Islet precursor cell (in vitro differentiated cells): ENCODE measurements around the gene FANCC.

ENCODE experiments used
- DNase-seq: peaks from one replicate; pipeline ENCODE4 v3.0.0-alpha.2; 2018

Gene FANCC

DNA sequence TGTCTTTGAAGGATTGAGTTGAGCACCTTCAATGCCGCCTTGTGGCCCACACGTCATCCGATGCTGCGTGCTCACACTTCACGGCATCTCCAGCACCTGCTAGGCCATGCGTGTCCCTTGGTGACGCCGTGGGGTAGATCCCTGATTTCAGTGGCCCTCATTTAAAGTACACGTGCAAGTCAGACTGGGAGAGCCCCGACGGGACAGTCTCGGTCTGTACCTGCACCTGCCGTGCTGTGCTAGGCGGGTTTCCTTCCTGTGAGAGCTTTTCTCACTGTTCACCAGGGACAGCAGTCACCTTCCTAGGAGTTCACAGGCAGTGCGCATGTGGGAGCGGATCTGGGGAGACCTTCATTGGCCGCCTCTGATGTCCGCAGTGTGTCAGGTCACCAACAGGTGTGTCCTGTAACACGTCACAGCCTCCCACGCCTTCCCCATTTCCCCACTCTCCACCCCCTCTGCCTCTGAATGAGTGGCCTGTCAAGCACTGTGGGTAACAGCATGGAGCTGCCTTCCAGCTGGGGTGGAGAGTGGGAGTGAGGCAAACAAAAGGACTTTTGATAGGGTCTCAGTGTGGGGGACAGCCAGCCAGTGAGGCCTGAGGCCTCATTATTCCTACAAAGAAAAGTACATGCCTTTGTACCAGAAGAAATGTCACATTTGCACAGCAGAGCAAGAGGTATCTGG is 236.4 kb downstream of the FANCC start:
- peak; percentile 48 for DNase-seq

DNA sequence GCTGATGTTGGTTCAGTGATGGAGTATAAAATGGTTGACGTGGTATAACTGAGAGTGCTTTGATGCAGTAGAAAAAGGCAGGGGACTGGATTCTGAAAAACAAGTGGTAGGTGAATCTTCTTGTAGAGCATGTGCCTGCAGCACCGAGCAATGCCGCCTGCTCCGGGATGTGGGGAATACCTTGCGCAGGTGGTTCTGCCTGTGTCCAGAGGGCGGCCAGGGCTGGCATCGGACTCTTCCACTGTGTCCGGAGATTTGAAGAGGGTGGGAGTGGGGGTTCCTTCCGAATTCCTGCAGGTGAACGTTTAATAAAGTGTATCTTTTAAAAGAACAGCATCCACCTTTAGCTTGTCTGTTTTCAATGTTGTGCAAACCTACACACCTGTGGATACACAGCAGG is 238.0 kb downstream of the FANCC start:
- peak; percentile 40 for DNase-seq

- DNase-seq = peak; percentile 89
These were observed 238.6 kb downstream of the FANCC start for GRCh38 chr9:95078939-95079338.

DNA sequence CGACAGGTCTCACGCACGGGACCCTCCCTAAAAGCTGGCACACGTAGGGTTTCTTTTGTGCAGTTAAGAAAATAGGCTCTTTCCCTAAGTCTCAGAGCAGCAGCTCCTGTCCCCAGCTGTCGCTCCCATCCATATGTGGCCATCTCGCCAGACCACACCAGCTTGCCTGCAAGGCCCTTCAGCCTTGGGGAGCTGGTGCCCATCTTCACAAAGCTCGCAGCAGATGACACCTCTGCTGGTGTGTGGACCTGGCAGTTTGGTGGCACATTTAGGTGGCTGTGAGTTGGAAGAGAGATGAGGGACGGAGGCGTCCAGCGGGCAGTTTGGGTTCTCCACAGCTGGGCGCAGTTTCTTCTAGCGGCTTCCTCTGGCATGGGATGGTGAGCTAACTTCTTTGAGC is 239.0 kb downstream of the FANCC start:
- DNase-seq = peak; percentile 53

GRCh38 chr9:95077766-95078370 is 239.6 kb downstream of the FANCC start:
- DNase-seq = peak; percentile 38

- peak; percentile 50 for DNase-seq
These were observed 240.3 kb downstream of the FANCC start for GRCh38 chr9:95077053-95077765.

DNA sequence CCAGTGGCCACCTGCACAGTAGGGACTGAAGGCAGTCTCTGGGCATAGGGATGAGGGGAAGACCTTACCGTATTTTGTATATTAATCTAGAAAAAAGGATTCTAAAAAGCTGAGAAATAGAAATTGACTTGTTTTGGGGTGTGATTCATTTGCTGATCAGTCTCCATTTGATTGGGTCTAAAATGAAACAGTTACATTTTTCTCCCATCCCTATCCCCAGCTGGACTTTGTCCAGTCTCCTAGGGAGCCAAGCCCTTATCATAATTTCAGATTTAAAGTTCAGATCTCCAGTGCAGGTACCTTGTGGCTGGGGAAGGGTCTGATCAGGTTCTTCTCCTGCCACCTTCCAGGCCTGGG is 240.8 kb downstream of the FANCC start:
- no peak for DNase-seq

GRCh38 chr9:95075700-95076099 is 241.8 kb downstream of the FANCC start:
- DNase-seq = peak; percentile 35

GRCh38 chr9:95074632-95075031 is 242.9 kb downstream of the FANCC start:
- no peak for DNase-seq

GRCh38 chr9:95073918-95074317 is 243.6 kb downstream of the FANCC start:
- DNase-seq = no peak

DNA sequence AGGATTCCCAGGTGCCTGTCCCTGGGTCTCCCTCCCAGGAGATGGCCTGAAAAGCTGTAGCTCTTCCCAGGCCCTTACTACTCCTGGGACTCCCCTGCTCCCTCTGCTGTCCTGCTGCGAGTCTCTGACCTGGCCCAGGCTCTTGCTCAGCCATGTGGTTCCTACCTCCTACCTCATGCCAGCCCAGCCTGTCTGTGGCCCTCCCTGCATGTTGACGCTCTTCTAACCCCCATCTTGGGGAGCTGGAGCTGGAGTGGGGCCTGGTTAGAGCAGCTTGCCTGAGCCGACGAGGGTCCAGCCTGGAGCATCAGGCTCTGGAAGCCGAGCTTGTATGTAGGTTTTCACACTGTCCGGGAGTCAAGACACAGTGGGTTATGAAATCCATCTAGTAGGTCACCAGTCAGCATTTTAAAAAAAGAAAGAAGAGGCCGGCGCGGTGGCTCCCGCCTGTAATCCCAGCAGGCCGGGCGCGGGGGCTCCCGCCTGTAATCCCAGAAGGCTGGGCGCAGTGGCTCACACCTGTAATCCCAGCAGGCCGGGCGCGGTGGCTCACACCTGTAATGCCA is 244.4 kb downstream of the FANCC start:
- no peak for DNase-seq

DNA sequence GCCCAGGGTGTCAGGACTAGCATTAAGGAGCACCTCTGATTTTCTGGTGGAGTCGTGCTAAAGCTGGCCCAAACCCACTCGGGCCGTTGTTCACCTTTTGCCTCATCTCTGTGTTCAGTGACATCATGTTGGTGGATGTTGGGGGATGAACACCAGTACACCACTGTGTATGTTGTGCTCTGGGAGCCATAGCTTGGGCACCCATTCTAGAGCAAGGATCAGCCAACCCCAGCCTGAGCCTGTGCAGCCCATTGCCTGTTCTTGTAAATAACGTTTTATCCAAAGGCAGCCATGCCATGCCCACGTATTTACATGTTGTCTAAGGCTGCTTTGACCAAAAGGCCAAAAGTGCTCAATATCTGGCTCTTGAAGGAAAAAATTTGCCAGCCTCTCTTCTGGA is 245.6 kb downstream of the FANCC start:
- no peak for DNase-seq

DNA sequence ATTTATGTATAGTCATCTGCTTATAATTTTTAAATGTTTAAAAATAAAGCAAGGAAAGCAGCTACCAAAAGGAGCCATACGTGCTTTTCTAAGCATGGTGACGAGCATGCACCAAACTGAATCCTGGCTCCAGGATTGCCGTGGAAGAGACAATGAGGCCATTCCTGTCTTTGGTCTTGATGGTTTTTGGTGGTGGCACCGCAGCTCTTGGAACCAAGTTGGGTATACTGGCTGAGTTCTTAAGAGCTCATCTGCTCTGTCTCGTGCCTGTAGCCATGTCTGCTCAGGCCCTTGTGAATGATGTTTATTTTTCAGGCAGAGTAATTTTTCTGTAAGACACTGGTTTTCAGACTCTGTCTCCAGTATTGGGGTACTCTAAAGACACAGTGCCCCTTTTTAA is 246.1 kb downstream of the FANCC start:
- no peak for DNase-seq

DNA sequence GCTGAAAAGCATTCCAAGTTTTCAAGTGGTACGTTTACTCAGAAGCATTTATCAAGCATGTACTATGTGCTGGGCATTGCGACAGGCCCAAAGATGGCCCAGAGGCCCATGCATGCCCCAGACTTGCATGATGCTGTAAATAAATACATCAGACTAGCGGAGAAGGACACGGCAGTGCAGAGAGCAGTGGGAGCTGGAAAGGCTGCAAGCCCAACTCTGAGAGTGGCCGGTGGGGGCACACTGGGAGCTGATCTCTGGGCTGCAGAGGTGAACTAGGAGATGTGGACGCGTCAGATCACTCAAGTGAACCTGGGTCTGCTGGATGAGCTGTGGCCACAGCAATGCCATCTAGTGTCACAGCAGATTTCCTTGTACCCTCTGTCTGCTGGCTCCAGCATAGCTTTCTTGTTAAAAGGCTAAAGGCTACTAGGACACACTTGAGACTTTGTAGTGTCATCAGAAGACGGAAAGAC is 246.9 kb downstream of the FANCC start:
- DNase-seq = no peak

- DNase-seq = no peak
These were observed 249.6 kb downstream of the FANCC start for GRCh38 chr9:95067897-95068296.

DNA sequence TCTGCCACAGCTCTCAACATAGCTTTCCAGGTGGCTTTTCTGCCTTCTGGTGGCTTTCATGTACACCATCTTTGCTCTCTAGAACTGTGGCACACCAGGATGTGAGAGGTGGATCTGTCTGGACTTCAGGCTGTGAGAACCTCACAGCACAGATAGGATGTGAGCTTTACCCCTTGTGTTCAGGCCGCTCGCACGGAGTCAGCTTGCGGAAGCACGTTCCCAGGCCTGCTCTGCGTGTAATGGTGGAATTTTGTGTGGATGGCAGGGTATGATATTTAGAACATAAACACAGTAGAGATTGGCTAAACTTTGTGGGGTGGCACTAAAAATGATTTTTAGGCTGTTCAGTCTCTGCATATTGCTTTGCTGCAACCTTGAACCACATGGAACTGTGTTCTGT is 250.5 kb downstream of the FANCC start:
- no peak for DNase-seq

DNA sequence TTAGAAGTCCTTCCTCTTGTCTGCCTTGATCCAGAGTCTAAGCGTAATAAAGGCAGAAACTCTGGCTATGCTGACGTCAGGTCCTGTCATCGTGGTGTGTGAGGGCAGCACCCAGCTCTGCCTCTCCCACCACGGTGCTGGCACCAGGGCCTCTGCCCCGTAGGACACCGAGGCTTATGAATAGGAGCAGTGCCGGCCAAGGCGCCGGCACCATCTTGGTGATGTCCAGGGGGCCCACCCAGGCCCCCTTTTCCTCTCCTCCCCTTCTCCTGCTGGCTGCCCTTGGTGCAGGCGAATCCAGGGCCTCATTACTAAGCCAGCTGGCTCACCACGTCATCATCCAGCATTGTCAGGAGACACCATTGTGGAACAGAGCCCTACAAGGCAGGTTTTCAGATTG is 252.3 kb downstream of the FANCC start:
- DNase-seq = no peak

GRCh38 chr9:95063300-95063699 is 254.2 kb downstream of the FANCC start:
- DNase-seq = no peak

DNA sequence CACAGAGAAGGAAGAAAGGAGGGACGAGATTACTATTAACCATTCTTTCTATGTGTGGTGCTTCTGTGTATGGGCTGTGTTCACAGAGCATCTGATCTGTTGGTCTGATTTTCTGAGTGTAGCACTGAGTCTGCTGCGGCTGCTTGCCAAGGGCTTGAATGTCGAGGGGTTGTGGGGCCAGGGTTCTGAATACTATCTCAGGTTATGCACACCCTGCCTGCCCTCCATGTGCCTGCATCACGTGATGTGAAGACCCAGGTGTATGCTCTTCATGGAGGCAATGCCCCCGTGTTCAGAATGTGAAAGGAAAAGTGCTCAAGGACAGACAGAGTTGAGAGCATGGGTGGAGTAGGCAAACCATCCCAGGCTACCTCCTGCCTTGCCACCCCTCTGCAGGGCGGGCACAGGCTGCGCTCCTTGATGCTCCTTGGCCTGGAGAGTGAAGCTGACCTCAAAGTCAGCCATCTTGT is 254.9 kb downstream of the FANCC start:
- DNase-seq = no peak

GRCh38 chr9:95061916-95062595 is 255.5 kb downstream of the FANCC start:
- no peak for DNase-seq

DNA sequence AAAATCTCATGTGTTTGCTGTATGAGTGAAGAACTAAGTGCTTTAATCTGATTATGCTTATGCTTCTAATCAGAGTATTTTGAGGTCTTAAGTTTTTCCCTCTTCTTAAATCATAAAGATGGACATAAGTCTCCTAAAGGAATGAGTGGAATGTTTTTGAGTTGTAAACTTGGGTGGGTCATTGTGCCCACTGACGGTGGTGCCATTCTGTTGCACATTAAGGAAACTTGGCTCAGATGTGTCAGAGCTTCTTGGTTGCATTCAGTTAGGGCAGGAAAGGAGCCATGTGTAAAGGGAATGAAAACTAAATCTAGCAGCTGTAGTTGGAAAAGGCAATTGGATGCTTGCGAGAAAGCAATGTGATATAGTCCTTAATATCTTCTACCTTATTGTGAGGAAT is 256.6 kb downstream of the FANCC start:
- no peak for DNase-seq

GRCh38 chr9:95060234-95060633 is 257.3 kb downstream of the FANCC start:
- DNase-seq = no peak

- no peak for DNase-seq
These were observed 258.6 kb downstream of the FANCC start for GRCh38 chr9:95058795-95059386.
